ENCODE results near the gene DMKN. TPM values are rescaled to one million over a fixed set of nuclear protein-coding genes. Genes with fewer than 3 reads are reported as not detected.

The DMKN gene
- total and polyA plus RNA-seq, 10 donors, result 2.5 to 17.9 (median 6.7) TPM

DNA sequence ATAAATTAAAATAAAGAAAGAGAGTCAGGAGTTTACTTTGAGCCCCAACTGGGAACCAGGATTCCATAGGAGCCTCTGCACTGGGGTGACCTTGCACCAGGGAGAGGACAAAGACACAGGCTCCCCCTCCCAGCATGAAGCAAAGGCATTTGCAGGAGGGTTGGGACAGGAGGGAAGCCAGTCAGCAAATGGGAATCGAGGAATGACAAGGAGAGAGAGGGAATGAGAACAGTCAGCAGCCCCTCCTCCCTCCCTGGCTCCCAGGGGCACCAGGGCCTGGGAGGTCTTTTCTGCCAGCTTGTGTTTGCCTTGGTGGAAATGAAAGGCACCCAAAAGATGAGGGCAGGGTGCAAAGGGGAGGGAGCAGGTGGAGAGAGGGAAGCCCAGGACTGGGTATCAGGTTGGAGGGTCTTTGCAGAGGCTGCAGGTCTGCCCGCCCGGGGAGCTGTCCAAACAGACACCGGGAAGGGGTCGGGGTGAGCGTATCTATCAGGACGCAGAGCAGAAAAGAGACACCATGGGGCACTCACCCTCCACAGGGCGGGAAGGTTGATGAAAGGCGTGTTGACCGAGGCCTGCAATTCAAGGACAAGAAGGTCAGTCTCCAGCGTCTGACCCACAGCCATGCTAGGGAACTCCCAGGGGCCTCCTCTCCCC, 10.9 kb upstream of the DMKN start:
- 33 to 65% (median 56%) methylated on average over 8 to 11 of the region's 11 CpGs for WGBS, 5 donors
- Histone ChIP-seq H3K27me3 (replicated peaks in 1 of 7) (peaks cover 0 to 52% (median 3%) of the 10 kb centered on the region in 7 donors), H3K9me3 (no peaks in the 10 kb centered on the region), H3K36me3 (no peaks in the 10 kb centered on the region), H3K27ac (no peak overlapping the region), H3K4me3 (no peak overlapping the region), H3K4me1 (no peaks in the 10 kb centered on the region)
- TF ChIP-seq, protein P1, sequence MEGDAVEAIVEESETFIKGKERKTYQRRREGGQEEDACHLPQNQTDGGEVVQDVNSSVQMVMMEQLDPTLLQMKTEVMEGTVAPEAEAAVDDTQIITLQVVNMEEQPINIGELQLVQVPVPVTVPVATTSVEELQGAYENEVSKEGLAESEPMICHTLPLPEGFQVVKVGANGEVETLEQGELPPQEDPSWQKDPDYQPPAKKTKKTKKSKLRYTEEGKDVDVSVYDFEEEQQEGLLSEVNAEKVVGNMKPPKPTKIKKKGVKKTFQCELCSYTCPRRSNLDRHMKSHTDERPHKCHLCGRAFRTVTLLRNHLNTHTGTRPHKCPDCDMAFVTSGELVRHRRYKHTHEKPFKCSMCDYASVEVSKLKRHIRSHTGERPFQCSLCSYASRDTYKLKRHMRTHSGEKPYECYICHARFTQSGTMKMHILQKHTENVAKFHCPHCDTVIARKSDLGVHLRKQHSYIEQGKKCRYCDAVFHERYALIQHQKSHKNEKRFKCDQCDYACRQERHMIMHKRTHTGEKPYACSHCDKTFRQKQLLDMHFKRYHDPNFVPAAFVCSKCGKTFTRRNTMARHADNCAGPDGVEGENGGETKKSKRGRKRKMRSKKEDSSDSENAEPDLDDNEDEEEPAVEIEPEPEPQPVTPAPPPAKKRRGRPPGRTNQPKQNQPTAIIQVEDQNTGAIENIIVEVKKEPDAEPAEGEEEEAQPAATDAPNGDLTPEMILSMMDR (IDR thresholded peaks at IDR 0.05 in 8 of 11, conservative IDR thresholded peaks at IDR 0.05 in 3 of 11), result no peak
- no peak for TF ChIP-seq POLR2A (IDR thresholded peaks at IDR 0.05)
- TF ChIP-seq POLR2AphosphoS5 (IDR thresholded peaks at IDR 0.05), result no peak
- DNase-seq, result no peak
- intact Hi-C loops (cut with DNase I; ENCODE audit: low total_unique reads), result no loop called here

DNA sequence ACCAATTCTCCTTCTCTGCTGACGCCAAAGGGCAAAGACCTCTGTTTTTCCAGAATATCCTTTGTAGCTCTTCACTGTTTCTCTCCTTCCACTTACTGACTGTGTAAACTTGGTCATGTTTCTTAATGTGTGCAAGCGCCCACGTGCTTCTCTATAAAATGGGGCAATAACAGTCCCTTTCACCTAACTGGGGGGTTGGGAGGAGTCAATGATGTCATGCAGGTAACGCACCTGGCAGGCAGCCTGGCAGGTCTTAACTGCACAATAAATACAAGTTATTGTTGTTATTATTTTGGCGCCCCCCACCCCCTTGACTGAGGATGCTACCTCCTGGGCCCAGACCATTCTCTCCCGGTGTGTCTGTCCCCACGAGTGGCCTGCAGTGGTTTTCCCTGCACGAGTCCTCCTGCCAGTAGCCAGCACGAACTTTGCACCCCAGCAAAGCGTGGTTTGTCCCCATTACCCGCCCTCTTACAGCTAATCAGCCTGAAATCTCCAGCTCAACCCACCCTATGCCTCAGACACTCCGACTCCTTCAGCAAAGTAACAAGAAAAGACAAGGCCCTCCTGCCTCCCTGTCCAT, 9.4 kb upstream of the DMKN start:
- TF ChIP-seq, protein P1 (IDR thresholded peaks at IDR 0.05 in 8 of 11, conservative IDR thresholded peaks at IDR 0.05 in 3 of 11), result no peak
- TF ChIP-seq POLR2A (IDR thresholded peaks at IDR 0.05) (no peak), POLR2AphosphoS5 (IDR thresholded peaks at IDR 0.05) (no peak)
- WGBS, 5 donors, result 76 to 93% (median 82%) methylated on average over 12 of the region's 12 CpGs
- Histone ChIP-seq H3K27ac (no peak overlapping the region), H3K27me3 (replicated peaks in 1 of 7) (peaks cover 0 to 40% (median 0%) of the 10 kb centered on the region in 7 donors), H3K4me3 (no peak overlapping the region), H3K4me1 (no peaks in the 10 kb centered on the region), H3K9me3 (no peaks in the 10 kb centered on the region), H3K36me3 (no peaks in the 10 kb centered on the region)
- DNase-seq, result no peak
- intact Hi-C loops (cut with DNase I; ENCODE audit: low total_unique reads), result no loop called here

DNA sequence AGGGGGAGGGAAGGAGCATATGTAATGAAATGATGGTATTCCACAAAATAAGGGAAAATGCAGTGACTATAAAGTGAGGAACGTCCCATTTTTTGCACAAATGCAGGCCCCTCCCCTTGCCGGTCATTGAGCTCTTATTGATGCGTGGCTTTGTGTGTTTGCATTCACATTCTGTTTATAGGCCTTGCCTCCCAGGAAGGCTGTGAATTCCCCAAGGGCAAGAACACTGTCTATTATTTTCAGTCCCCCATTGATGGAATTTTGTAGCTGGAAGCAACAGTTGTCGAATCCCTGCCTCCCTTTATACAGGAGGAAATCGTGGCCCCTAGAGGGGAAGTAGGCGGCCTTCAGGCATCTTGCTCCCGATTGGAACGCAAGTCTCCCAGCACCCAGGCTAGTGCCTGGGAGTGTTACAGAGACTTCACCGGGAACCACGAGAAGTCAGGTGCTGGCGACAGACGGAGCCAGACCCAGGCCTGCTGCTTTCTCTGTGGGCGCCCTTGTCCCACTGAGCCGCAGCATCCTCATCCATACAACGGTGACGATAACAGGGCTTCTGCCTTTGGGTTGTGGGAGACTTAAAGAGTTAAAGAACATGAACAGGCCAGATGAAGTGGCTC, 7.8 kb upstream of the DMKN start:
- no peaks in the 10 kb centered on the region for H3K36me3 ChIP-seq
- intact Hi-C loops (cut with DNase I; ENCODE audit: low total_unique reads), result no loop called here
- H3K27me3 ChIP-seq (replicated peaks in 1 of 7), result peaks cover 0 to 28% (median 0%) of the 10 kb centered on the region in 7 donors
- no peak for DNase-seq
- no peak overlapping the region for H3K4me3 ChIP-seq
- H3K4me1 ChIP-seq, result no peaks in the 10 kb centered on the region
- no peak overlapping the region for H3K27ac ChIP-seq
- H3K9me3 ChIP-seq, result no peaks in the 10 kb centered on the region
- WGBS, 5 donors, result 64 to 76% (median 73%) methylated on average over 13 to 16 of the region's 16 CpGs
- TF ChIP-seq, protein P1 (IDR thresholded peaks at IDR 0.05 in 8 of 11, conservative IDR thresholded peaks at IDR 0.05 in 3 of 11), result no peak
- TF ChIP-seq POLR2A (IDR thresholded peaks at IDR 0.05) (no peak), POLR2AphosphoS5 (IDR thresholded peaks at IDR 0.05) (no peak)

DNA sequence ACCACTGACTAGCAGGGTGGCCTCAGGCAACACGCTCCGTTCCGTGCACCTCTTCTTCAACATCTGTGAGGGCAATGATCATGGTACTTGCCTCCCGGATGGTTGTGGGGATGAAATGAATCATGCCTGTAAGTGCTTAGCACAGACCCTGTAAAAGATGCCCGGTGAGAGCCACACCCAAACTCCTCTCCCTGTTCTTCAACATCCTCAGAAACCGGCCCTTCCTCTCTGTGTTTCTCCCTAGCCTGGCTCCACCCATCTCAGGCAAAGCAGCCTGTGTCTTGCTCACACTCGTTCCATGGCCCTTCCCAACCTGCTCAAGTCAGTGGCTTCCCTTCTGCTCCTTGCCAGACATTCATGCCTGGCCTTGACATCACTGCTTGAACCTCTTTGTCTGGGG, 5.8 kb upstream of the DMKN start:
- H3K36me3 ChIP-seq, result no peaks in the 10 kb centered on the region
- H3K4me1 ChIP-seq, result no peaks in the 10 kb centered on the region
- TF ChIP-seq POLR2A (IDR thresholded peaks at IDR 0.05), result no peak
- TF ChIP-seq, protein P1 (IDR thresholded peaks at IDR 0.05 in 8 of 11, conservative IDR thresholded peaks at IDR 0.05 in 3 of 11), result no peak
- TF ChIP-seq POLR2AphosphoS5 (IDR thresholded peaks at IDR 0.05), result no peak
- WGBS, 5 donors, result 60 to 66% (median 61%) methylated on average over 7 of the region's 7 CpGs
- no peak for DNase-seq
- no peaks in the 10 kb centered on the region for H3K9me3 ChIP-seq
- peaks cover 0 to 20% (median 2%) of the 10 kb centered on the region in 7 donors for H3K27me3 ChIP-seq (replicated peaks in 1 of 7)
- intact Hi-C loops (cut with DNase I; ENCODE audit: low total_unique reads), result no loop called here
- no peak overlapping the region for H3K27ac ChIP-seq
- H3K4me3 ChIP-seq, result no peak overlapping the region

Data from spleen (tissue), 11 donors.